NCI-H446 (cell line): ENCODE measurements around the gene LRRFIP2.
"Not testable (repeated sequence)": the region's sequence is repeated elsewhere in the genome, so short reads cannot be mapped to it uniquely, and the experiment has no call there.

Experiments used
- DNase-seq, 2 experiments: peaks; one replicate each; lab custom pipeline; 2025; lab: John Stamatoyannopoulos, UW

LRRFIP2 gene

DNA sequence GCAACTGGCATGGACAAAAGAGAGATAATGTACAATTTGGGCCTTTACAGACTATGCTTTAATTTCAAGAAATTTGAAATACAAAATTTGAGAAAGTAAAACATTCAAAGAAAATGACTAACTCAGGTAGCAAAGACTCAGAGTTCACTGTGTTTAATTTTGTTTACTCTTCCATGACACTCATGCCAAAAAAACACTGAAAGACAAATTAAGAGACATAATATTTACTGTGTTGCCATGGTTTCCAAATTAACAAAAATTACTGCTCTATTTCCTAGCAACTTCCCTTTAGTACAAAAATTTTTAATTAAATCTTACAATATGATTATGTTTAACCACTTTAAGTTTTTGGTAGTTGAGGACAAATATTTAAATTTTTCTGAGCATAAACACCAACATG lies 29.6 kb downstream of the LRRFIP2 start:
- DNase-seq = no peak

- DNase-seq = no peak
These were observed 30.6 kb downstream of the LRRFIP2 start for GRCh38 chr3:37143821-37144220.

- DNase-seq = no peak
These were observed 32.7 kb downstream of the LRRFIP2 start for GRCh38 chr3:37141676-37142075.

GRCh38 chr3:37140899-37141541 lies 33.4 kb downstream of the LRRFIP2 start:
- no peak for DNase-seq

GRCh38 chr3:37139567-37140052 lies 34.8 kb downstream of the LRRFIP2 start:
- no peak for DNase-seq

DNA sequence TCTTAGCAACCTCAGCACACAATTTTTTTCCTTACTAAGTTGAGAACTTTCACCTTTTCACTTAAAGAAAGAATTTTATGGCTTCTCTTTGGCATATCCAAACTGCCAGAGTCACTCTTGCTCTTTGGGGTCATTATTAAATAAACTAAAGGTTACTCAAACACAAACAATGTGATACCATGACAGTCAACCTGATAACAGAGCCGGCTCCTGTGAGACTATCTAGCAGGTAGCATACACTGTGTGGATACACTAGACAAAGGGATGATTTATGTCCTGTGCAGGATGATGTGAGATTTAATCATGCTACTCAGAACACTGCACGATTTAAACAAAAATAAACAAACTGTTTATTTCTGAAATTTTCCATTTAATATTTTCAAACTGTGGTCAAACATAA lies 35.6 kb downstream of the LRRFIP2 start:
- DNase-seq = no peak

DNA sequence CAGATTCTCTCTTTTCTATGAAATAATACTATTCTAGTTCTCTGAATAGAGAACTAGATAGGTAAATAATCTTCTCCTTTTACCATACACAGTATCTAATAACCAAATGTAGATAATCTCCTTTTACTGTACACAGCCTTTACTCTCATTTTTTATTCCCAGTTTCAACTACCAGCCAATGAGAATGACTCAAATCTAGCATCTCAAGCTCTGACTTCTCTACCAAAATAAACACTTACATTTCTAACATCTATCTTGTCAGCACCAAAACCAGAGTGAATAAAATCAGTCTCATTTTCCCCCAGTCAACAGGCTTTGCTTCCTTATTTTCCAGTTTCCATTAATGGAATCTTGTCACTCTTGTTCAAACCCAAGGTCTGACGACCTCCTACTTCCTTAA lies 36.9 kb downstream of the LRRFIP2 start:
- DNase-seq = no peak

GRCh38 chr3:37136067-37136466 lies 38.3 kb downstream of the LRRFIP2 start:
- no peak for DNase-seq

DNA sequence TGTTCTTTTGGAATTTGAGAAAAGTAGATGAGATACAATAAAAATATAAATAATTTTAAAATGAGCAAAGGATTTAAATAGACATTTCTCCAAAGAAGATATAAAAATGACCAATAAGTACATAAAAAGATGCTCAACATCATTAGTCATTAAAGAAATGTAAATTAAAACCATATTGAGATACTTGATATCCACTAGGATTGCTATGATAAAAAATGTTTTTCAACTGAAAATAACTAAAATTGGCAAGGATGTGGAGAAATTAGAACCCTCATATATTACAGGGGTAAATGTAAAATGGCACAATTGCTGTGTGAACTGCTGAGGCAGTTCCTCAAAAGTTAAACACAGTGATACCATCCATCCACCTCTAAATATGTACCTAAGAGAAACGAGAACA lies 38.8 kb downstream of the LRRFIP2 start:
- DNase-seq = no peak

GRCh38 chr3:37132334-37132733 lies 42.0 kb downstream of the LRRFIP2 start:
- DNase-seq = no peak

DNA sequence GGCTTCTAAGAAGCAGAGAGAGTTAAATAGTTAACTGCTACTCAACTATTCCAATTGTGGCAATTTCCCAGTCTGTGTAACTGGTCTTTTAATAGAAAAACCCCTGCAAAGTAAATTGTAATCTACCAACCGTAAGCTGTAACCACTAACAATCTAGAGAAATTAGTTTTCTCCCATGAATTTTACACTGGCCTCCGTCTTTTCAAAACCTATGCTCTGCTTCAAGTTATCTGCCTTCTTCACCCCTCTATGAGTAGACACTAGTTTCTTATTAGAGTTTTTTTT lies 42.6 kb downstream of the LRRFIP2 start:
- DNase-seq = no peak

DNA sequence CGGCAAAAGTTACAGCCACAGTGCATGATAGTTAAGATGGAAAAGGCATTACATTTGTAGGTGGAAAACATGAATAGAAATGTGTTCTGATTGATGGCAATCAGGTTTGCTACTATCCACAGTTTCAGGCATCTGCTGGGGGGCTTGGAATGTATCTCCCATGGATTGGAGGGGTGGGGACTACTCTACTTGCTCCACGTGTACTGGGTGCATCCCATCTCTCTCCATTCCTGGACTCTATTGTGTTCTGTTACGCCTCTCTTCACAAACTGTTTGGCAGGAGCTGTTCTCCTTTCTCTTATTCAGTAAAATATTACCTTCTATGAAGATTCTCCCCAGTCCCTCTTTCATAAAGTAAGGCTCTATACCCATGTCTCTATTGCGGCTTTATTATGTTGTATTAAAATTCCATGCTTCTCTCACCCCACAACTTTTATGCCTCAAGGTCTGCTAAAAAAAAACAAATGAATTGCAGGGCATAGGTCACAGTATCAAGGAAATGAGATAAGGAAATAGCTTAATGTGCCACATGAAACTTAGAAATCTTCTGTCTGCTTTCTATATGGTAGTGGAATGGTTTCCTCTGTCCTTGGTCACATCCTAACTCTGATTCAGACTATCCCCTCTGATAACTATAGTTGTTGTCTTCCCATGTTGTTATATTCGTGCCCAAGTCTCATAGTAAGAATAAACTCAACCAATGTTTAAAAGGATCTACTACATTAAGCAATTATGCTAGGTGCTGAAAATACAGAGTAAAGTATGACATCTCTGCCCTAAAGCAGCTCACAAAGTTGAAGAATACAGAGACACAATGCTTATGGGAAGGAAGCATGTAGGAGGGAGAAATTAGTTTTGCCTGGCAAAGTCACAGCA lies 43.2 kb downstream of the LRRFIP2 start:
- no peak for DNase-seq

DNA sequence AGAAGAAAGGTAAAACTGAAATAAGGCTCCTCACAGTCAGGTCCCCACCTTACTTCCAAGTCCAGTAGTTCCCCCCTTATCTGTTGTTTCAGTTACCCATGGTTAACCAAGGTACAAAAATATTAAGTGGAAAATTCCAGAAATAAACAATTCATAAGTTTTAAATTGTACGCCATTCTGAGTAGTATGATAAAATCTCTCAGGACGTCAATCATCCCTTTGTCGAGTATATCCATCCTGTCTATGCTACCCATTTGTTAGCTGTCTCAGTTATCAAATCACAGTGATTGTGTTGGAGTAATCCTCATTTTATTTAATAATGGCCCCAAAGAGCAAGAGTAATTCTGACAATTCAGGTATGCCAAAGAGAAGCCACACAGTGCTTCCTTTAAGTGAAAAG lies 43.9 kb downstream of the LRRFIP2 start:
- no peak for DNase-seq

- DNase-seq = no peak
These were observed 44.5 kb downstream of the LRRFIP2 start for GRCh38 chr3:37129871-37130270.

DNA sequence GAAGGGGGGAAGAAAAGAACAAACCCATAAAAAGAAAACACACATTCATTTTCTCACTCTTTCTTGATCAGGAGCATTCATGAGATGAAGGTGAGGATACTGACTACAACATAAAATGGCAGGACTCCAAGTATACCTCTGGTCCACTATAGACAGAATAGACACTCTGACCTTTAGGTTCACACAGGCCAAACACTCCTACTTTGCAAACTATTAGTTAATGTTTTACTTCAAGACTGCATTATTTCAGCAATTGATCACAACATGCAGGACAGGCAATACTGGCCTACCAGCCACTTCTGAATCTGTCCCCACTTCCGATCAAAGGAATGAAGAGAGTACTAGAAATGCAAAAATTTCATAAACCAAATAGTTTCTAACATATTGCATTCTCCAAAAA lies 47.0 kb downstream of the LRRFIP2 start:
- DNase-seq = no peak

DNA sequence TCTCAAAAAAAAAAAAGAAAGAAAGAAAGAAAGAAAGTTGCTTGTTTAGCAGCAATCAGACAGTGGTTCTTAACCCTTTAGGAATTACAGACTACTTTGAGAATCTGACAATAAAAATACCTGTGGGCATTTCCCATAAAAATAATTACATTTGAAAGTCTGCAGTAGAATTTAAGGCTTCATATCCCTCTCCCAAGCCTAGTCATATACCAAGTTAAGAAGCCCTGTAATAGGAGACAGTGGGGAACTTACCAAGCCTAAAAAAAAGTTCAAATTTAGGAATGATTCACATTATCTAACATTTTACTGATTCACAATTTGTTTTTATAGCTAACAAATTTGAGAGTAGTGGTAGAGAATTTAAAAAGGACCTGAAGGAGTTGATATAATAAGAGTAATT lies 47.5 kb downstream of the LRRFIP2 start:
- DNase-seq = no peak

DNA sequence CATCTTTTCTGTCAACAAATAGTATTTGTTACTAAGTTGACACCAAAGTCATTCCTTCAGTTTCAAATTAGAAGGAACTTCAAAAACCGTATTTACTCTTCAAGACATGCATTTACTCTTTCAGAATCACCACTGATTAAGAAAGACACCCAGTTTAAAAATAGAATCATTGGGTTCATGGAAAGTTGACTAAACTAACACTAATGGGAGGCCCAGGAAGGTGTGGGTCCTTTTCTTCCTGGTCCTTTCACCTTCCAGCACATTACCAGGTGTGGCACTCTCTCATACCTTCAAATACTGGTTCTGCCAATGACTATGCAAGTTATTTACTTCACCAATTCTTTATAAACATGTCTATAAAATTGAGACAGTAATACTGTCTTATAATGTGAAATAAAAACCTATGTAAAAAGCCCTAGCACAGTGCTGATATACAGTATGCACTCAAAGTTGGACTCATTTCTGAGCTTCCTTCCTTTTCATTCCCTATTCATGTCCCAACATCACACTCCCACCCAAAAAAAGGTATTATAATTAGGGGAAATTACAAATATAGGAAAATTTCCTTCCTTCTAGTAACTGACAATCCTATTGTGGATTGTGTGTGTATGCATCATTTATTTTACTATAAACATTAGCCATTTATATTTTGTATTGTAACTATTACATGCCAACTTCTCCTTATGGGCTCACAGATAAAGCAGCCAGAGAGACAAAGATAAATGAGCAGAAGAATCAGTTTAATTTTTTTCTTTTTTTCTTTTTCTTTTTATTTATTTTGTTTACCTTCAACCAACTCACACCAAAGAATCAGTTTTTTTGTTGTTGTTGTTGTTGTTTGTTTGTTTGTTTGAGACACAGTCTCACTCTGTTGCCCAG lies 48.9 kb downstream of the LRRFIP2 start:
- DNase-seq = no peak

DNA sequence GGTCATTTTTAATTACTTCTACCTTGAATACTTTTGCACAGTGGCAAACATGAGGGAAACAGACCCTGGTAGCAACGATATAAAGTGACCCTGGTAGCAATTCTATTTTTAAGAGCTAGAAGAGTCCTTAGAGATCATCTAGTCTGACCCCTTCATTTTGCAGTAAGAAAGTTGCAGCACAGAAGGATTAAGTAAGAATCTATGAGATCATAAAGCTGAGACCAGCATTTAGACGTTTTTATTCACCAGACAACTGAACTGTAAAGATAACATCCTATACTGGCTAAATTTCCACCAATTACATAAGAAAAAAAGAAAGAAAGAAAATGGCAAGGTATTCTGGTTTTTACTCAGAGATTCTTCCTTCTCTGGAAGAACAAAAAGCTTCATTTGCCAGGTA lies 49.9 kb downstream of the LRRFIP2 start:
- no peak for DNase-seq

GRCh38 chr3:37123292-37123691 lies 51.1 kb downstream of the LRRFIP2 start:
- no peak for DNase-seq

DNA sequence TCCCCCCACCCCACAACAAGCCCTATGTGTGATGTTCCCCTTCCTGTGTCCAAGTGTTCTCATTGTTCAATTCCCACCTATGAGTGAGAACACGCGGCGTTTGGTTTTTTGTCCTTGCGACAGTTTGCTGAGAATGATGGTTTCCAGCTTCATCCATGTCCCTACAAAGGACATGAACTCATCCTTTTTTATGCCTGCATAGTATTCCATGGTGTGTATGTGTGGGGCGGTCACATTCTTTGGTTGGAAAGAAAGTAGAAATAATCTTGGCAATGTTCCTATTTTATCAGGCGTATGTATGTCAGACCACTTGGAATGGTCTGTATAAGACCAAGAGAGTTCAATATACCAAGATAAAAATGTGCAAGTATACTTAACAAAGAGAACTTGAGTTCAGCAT lies 52.3 kb downstream of the LRRFIP2 start:
- DNase-seq = not testable (repeated sequence)

GRCh38 chr3:37118163-37118562 lies 56.2 kb downstream of the LRRFIP2 start:
- DNase-seq = no peak

DNA sequence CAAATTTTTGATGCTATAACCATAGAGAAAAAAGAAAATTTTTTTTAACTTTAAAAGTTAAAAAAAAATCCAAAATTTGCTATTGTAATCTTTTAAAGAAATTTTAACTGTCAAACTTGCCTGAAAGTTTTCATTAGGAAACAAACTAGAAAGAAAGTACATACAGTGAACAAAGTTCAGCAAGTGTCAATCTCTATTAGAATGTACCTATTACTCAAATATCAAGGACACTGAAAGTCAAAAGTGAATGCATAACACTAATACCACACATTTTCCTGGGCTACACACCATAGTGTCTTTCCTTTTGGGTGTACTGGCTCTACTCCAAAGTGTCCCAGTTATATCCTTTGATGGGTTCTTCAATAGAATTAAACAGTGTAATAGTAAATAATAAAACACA lies 56.8 kb downstream of the LRRFIP2 start:
- DNase-seq = no peak

DNA sequence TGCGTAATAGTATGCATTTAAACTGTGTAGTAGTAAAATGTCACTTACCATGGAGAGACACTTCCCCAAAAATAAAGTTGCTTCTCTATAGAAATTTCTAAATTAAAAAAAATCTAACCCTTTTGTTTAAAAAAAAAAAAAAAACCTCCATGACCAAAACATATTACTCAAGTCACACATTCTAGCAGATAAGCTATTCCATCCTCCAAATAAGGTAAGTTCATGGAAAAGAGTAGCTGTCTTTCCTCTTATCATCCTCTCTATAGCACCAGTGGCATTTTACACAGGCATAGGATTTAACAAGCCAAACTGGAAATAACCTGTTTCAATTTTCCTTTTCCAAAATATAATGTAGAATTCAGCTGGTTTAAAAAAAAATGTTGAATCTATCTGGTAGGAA lies 57.4 kb downstream of the LRRFIP2 start:
- no peak for DNase-seq
